ENCODE results near the gene CGREF1. TPM values are rescaled to one million over a fixed set of nuclear protein-coding genes. Genes with fewer than 3 reads are reported as not detected.
"Not testable (repeated sequence)": the region's sequence is repeated elsewhere in the genome, so short reads cannot be mapped to it uniquely, and the experiment has no call there.

CGREF1 gene
- polyA plus RNA-seq, 12 donors: 0.62 to 4.6 (median 1.8) TPM; not detected in 2

GRCh38 chr2:27088634-27089033, 30.3 kb downstream of the CGREF1 start:
- DNase-seq: no peak

- no peak for DNase-seq
These were observed 31.0 kb downstream of the CGREF1 start for GRCh38 chr2:27087823-27088410.

GRCh38 chr2:27086724-27087593, 32.0 kb downstream of the CGREF1 start, which contains the start of gene KHK:
TSS of gene KHK (plus strand) at chr2:27086772. CDS start at chr2:27087260, 488 bp downstream.
- DNase-seq: no peak

- DNase-seq: peak; percentile 94
These were observed 32.7 kb downstream of the CGREF1 start for GRCh38 chr2:27086090-27086723.

- DNase-seq: peak; percentile 58
These were observed 33.2 kb downstream of the CGREF1 start for GRCh38 chr2:27085673-27086089.

- DNase-seq: no peak
These were observed 33.8 kb downstream of the CGREF1 start for GRCh38 chr2:27085062-27085672.

GRCh38 chr2:27084297-27085061, 34.4 kb downstream of the CGREF1 start:
- DNase-seq: no peak

GRCh38 chr2:27083410-27084296, 35.3 kb downstream of the CGREF1 start:
- DNase-seq: no peak

- DNase-seq: no peak
These were observed 36.0 kb downstream of the CGREF1 start for GRCh38 chr2:27082773-27083409.

- no peak for DNase-seq
These were observed 36.8 kb downstream of the CGREF1 start for GRCh38 chr2:27081984-27082772.

- DNase-seq: no peak
These were observed 38.4 kb downstream of the CGREF1 start for GRCh38 chr2:27080603-27080936.

GRCh38 chr2:27080140-27080469, 38.8 kb downstream of the CGREF1 start:
- DNase-seq: no peak

GRCh38 chr2:27079233-27080139, 39.4 kb downstream of the CGREF1 start:
- no peak for DNase-seq

- peak; percentile 94 for DNase-seq
These were observed 40.4 kb downstream of the CGREF1 start, which contains the start of gene EMILIN1 for GRCh38 chr2:27078267-27079194. TSS of gene EMILIN1 (plus strand) at chr2:27078615. CDS start at chr2:27079066, 451 bp downstream.

GRCh38 chr2:27077231-27077630, 41.7 kb downstream of the CGREF1 start:
- DNase-seq: no peak

- no peak for DNase-seq
These were observed 42.6 kb downstream of the CGREF1 start for GRCh38 chr2:27076323-27076722.

GRCh38 chr2:27075566-27075871, 43.4 kb downstream of the CGREF1 start:
- DNase-seq: not testable (repeated sequence)

All from muscle of arm (tissue), 12 donors.